ENCODE measurements around the gene DCBLD1.
A peak's percentile ranks its signal among the peaks of the same experiment; 100 is the strongest.

The DCBLD1 gene

DNA sequence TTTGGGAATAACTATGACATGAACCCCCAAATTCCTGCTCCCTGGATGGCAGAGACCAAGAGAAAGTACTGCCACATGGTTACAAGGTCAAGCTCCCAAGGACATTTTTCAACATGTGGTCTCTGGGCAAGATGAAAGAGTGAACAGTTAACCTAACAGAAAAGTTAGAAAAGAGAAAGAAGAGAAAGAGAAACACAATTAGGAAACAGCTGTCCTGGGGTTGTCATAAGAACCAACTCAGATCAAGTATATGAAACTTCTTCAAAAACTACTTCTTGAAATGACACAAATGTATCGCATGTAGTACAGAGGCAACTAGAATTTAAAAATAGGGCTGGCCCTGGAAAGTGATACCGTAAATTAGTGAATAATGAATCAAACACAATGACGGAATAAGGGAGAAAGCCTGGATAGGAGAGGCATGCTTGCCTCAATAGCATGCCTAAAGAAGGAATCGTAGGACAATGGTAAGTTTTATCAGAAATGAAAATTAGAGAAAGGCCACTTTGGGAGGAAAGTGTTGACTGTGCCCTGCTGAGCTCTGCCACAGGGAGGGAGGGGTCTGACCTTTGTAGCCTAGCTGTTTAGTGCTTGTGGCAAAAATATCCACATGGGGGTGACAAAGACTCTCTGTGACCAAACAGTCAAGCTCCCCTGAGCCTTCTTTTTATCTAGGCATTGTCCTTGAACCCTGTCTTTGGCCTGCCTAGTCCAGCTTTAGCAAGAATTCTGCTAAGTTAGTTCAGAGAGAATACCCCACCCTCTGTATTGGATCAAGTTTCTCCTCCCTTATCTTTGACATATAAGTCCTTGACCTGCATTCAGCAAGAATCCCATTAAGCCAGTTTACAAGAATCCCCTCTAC is 4.3 kb upstream of the DCBLD1 start:
- no peak overlapping the region for H3K27ac ChIP-seq
- DNase-seq: no peak

DNA sequence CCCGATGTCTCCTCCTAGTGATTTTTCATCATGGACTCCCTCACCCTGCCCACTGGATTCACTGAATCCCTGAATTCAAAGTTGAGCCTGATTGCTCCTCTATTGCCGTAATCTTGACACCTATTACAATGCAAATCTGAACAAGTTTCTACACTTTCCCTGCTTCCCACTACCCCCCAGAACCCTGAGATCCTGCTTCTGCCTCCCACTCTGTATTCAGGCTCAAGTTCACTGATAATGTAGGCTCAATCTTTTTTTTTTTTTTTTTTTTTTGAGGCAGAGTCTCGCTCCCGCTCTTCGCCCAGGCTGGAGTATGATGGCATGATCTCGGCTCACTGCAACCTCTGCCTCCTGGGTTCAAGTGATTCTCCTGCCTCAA is 3.6 kb upstream of the DCBLD1 start:
- no peak overlapping the region for H3K4me3 ChIP-seq
- intact Hi-C loops (cut with DNase I; ENCODE audit: low total_unique reads): no loop called here

More for the DNA sequence above, 4.3 kb upstream of the DCBLD1 start:
- no peaks in the 10 kb centered on the region for H3K27me3 ChIP-seq
- H3K4me3 ChIP-seq: no peak overlapping the region
- H3K9me3 ChIP-seq: no peaks in the 10 kb centered on the region
- intact Hi-C loops (cut with DNase I; ENCODE audit: low total_unique reads): no loop called here
- H3K4me1 ChIP-seq: peaks cover 0 to 12% (median 0%) of the 10 kb centered on the region in 4 donors
- TF ChIP-seq, protein P1, sequence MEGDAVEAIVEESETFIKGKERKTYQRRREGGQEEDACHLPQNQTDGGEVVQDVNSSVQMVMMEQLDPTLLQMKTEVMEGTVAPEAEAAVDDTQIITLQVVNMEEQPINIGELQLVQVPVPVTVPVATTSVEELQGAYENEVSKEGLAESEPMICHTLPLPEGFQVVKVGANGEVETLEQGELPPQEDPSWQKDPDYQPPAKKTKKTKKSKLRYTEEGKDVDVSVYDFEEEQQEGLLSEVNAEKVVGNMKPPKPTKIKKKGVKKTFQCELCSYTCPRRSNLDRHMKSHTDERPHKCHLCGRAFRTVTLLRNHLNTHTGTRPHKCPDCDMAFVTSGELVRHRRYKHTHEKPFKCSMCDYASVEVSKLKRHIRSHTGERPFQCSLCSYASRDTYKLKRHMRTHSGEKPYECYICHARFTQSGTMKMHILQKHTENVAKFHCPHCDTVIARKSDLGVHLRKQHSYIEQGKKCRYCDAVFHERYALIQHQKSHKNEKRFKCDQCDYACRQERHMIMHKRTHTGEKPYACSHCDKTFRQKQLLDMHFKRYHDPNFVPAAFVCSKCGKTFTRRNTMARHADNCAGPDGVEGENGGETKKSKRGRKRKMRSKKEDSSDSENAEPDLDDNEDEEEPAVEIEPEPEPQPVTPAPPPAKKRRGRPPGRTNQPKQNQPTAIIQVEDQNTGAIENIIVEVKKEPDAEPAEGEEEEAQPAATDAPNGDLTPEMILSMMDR (IDR thresholded peaks at IDR 0.05): no peak
- H3K36me3 ChIP-seq: no peaks in the 10 kb centered on the region

DNA sequence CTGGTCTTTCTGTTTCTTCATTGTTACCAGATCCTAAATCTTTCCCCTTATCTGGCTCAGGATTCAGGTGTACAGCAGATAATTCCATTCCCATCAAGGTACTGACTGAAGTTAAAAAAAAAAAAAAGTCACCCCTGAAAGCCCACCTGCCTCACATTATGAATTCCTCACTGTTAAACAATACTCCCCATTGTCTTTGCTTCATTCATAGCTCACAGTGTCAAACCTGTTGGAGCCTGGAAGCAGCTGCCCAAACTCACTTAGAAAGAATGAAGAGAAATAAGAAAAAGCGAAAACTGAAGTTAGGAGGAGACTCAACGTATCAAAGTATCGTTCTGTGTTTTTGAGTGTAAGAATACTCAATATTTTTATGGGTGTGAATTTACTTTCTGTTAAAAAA is 1.8 kb upstream of the DCBLD1 start:
- Histone ChIP-seq H3K4me1 (peaks cover 0 to 18% (median 12%) of the 10 kb centered on the region in 4 donors), H3K27me3 (no peaks in the 10 kb centered on the region), H3K4me3 (no peak overlapping the region), H3K36me3 (no peaks in the 10 kb centered on the region), H3K27ac (peak overlapping the region in 1 of 2 donors; percentile 92), H3K9me3 (no peaks in the 10 kb centered on the region)
- intact Hi-C loops (cut with DNase I; ENCODE audit: low total_unique reads): no loop called here
- DNase-seq: no peak
- TF ChIP-seq, protein P1 (IDR thresholded peaks at IDR 0.05): no peak

More for the DNA sequence above, 3.6 kb upstream of the DCBLD1 start:
- DNase-seq: no peak
- H3K27me3 ChIP-seq: no peaks in the 10 kb centered on the region
- no peaks in the 10 kb centered on the region for H3K36me3 ChIP-seq
- peaks cover 0 to 12% (median 3%) of the 10 kb centered on the region in 4 donors for H3K4me1 ChIP-seq
- no peaks in the 10 kb centered on the region for H3K9me3 ChIP-seq
- no peak overlapping the region for H3K27ac ChIP-seq
- TF ChIP-seq, protein P1 (IDR thresholded peaks at IDR 0.05): no peak

DNA sequence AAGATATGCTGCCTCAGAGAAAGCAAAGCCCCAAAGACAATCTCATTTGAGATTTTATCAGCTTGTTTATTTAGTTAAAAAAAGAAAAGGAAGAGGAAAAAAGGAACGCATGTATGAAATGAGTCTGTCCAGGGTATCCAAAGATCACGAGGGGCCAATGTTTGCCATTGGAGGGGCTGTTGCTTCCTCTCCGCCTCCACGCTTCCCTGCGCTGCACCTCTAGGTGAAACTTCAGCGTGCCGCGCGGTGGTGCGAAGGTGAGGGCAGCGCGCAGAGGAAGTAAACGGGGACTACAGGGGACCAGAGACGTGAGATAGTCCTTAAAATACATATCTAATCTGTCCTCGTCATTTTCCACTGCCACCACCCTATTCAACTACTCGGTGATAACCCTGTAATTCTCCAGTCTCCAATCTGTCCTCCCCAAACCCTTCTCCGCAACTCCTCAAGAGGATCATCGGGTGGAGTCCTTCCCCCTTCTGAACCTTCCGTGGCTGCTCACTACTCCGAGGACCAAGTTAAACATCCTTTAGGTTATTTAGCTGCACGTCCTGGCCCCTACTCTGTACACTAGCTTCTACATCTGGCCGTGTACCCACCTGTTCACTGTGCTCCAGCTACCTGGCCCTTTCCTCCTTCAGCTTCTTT is 1.1 kb upstream of the DCBLD1 start:
- no peaks in the 10 kb centered on the region for H3K9me3 ChIP-seq
- no peaks in the 10 kb centered on the region for H3K36me3 ChIP-seq
- H3K4me1 ChIP-seq: peaks cover 0 to 18% (median 12%) of the 10 kb centered on the region in 4 donors
- H3K4me3 ChIP-seq: peak overlapping the region; percentile 6 to 85
- TF ChIP-seq, protein P1 (IDR thresholded peaks at IDR 0.05): no peak
- no peaks in the 10 kb centered on the region for H3K27me3 ChIP-seq
- peak overlapping the region; percentile 84 to 92 for H3K27ac ChIP-seq
- intact Hi-C loops (cut with DNase I; ENCODE audit: low total_unique reads): no loop called here
- peak in 1 of 2 donors; percentile 62 for DNase-seq

DNA sequence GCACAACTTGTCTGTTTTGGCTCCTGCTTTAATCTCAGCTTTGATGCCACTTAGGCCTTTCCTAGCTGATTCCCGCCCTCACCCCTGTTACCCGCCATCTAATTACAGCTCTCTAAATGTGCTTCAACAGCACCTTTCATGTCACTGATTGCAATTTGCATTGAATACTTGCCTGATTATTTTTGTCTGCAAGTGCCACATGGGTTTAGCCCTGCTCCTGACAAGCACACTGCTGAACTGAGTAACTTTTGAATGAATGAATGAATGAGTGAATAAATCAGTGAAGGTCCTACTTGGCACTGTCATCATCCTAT is 591 bp upstream of the DCBLD1 start:
- TF ChIP-seq, protein P1 (IDR thresholded peaks at IDR 0.05): no peak
- intact Hi-C loops (cut with DNase I; ENCODE audit: low total_unique reads): no loop called here
- Histone ChIP-seq H3K4me3 (peak overlapping the region; percentile 82 to 85), H3K9me3 (no peaks in the 10 kb centered on the region), H3K27ac (peak overlapping the region; percentile 84 to 92), H3K27me3 (no peaks in the 10 kb centered on the region), H3K36me3 (no peaks in the 10 kb centered on the region), H3K4me1 (peaks cover 0 to 18% (median 12%) of the 10 kb centered on the region in 4 donors)
- no peak for DNase-seq
